LNCAP (cell line): ENCODE results near the gene BICC1.

Experiments
- TF ChIP-seq, protein P1 (sequence below): fragments of 450-650 bp; IDR thresholded peaks from 2 replicates; pipeline ENCODE4 v1.5.1; 2017; ENCODE audit warnings: mild to moderate bottlenecking

BICC1 gene

GRCh38 chr10:58795560-58795959, 282.9 kb downstream of the BICC1 start:
- TF ChIP-seq, protein P1, sequence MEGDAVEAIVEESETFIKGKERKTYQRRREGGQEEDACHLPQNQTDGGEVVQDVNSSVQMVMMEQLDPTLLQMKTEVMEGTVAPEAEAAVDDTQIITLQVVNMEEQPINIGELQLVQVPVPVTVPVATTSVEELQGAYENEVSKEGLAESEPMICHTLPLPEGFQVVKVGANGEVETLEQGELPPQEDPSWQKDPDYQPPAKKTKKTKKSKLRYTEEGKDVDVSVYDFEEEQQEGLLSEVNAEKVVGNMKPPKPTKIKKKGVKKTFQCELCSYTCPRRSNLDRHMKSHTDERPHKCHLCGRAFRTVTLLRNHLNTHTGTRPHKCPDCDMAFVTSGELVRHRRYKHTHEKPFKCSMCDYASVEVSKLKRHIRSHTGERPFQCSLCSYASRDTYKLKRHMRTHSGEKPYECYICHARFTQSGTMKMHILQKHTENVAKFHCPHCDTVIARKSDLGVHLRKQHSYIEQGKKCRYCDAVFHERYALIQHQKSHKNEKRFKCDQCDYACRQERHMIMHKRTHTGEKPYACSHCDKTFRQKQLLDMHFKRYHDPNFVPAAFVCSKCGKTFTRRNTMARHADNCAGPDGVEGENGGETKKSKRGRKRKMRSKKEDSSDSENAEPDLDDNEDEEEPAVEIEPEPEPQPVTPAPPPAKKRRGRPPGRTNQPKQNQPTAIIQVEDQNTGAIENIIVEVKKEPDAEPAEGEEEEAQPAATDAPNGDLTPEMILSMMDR = no peak

GRCh38 chr10:58796242-58796641, 283.6 kb downstream of the BICC1 start:
- TF ChIP-seq, protein P1 = no peak

DNA sequence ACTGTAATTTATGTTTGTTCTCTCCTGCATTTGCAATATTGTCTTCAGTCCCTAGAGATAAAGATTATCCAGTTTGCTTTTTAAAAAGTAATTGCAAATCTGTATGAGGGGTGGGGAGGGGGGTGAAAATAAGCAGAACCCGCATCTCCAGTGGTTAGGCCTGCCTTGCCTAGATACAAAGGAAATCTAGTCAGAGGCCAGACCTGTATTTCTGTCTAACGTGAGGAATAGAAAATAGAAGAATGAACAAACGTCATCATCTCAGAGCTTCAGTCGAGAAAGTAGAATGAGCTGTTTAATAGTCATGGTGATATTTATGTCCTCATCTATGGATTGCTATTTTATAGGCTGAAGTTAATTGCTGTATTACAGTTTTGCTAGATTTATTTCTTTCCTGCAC, 284.2 kb downstream of the BICC1 start:
- TF ChIP-seq, protein P1 = no peak

- TF ChIP-seq, protein P1 = no peak
Measured at GRCh38 chr10:58797356-58797755, 284.7 kb downstream of the BICC1 start.

DNA sequence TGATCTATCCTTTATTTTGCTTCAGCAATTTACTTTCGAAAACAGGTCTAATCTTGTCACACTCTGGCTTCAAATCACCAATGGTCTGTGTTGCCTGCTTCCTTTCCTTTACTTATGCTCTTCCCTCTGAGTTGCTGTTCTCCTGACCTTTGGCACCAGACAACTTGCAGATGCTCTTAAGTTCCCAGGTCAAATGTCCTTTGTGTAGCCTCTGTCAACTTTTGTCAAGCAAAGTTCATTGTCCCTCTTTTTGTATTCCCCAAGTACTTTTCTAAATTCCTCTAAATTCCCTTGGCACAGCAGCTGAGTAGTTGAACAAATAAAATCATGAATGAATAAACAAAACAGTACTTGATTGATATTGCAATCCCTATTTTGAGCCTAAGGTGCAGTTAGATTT, 289.4 kb downstream of the BICC1 start:
- TF ChIP-seq, protein P1 = no peak

- TF ChIP-seq, protein P1 = no peak
Measured at GRCh38 chr10:58806323-58806722, 293.7 kb downstream of the BICC1 start.

GRCh38 chr10:58806970-58807628, 294.4 kb downstream of the BICC1 start:
- TF ChIP-seq, protein P1 = no peak

- TF ChIP-seq, protein P1 = no peak
Measured at GRCh38 chr10:58807629-58808022, 295.0 kb downstream of the BICC1 start.
